ENCODE measurements around the gene NCBP2.

Gene NCBP2

GRCh38 chr3:196927571-196928453 lies 14.5 kb downstream of the NCBP2 start:
- H3K36me3 ChIP-seq (replicated peaks; ENCODE audit: low read depth, low read length) = peaks cover 23% of the 10 kb centered on the region
- H4K20me1 ChIP-seq (ENCODE audit: insufficient read depth, low read length) = no peaks in the 10 kb centered on the region
- H2AFZ ChIP-seq (ENCODE audit: low read depth, low read length) = no peak overlapping the region
- H3K4me1 ChIP-seq (ENCODE audit: low read length) = no peaks in the 10 kb centered on the region; the same call in 1 of the 2 replicates
- no peak overlapping the region for H3K27ac ChIP-seq (ENCODE audit: low read length)
- TF ChIP-seq EZH2phosphoT487 (IDR thresholded peaks at IDR 0.05; ENCODE audit: low read depth) = no peak
- TF ChIP-seq CTCF (IDR thresholded peaks at IDR 0.05; ENCODE audit: low read depth, low read length) = no peak
- no peak overlapping the region for H3K4me2 ChIP-seq (ENCODE audit: low read length)
- no peaks in the 10 kb centered on the region for H3K9me3 ChIP-seq (ENCODE audit: insufficient read depth, low read length)
- no peaks in the 10 kb centered on the region for H3K79me2 ChIP-seq (ENCODE audit: low read length)
- H3K4me3 ChIP-seq (ENCODE audit: low read length) = no peak overlapping the region
- H3K9ac ChIP-seq (ENCODE audit: low read length) = no peak overlapping the region
- H3K27me3 ChIP-seq (ENCODE audit: low read depth, low read length) = no peaks in the 10 kb centered on the region

GRCh38 chr3:196920733-196921132 lies 21.6 kb downstream of the NCBP2 start:
- H3K27me3 ChIP-seq (ENCODE audit: low read depth, low read length) = no peaks in the 10 kb centered on the region
- no peak overlapping the region for H2AFZ ChIP-seq (ENCODE audit: low read depth, low read length)
- H3K9ac ChIP-seq (ENCODE audit: low read length) = no peak overlapping the region
- H3K27ac ChIP-seq (ENCODE audit: low read length) = no peak overlapping the region
- TF ChIP-seq CTCF (IDR thresholded peaks at IDR 0.05; ENCODE audit: low read depth, low read length) (no peak), EZH2phosphoT487 (IDR thresholded peaks at IDR 0.05; ENCODE audit: low read depth) (no peak)
- peak overlapping the region; percentile 41 for H3K4me2 ChIP-seq (ENCODE audit: low read length)
- H4K20me1 ChIP-seq (ENCODE audit: insufficient read depth, low read length) = no peaks in the 10 kb centered on the region
- no peaks in the 10 kb centered on the region for H3K79me2 ChIP-seq (ENCODE audit: low read length)
- peaks cover 11% of the 10 kb centered on the region for H3K4me1 ChIP-seq (ENCODE audit: low read length)
- no peak overlapping the region for H3K4me3 ChIP-seq (ENCODE audit: low read length)
- H3K36me3 ChIP-seq (replicated peaks; ENCODE audit: low read depth, low read length) = peaks cover 22% of the 10 kb centered on the region
- H3K9me3 ChIP-seq (ENCODE audit: insufficient read depth, low read length) = no peaks in the 10 kb centered on the region; the same call in 1 of the 2 replicates

- no peak overlapping the region for H3K27ac ChIP-seq (ENCODE audit: low read length)
- H3K9ac ChIP-seq (ENCODE audit: low read length) = no peak overlapping the region
- H3K4me2 ChIP-seq (ENCODE audit: low read length) = no peak overlapping the region
- no peaks in the 10 kb centered on the region for H3K79me2 ChIP-seq (ENCODE audit: low read length)
- H2AFZ ChIP-seq (ENCODE audit: low read depth, low read length) = no peak overlapping the region
- no peak overlapping the region for H3K4me3 ChIP-seq (ENCODE audit: low read length)
- H3K27me3 ChIP-seq (ENCODE audit: low read depth, low read length) = no peaks in the 10 kb centered on the region
- peaks cover 11% of the 10 kb centered on the region for H3K4me1 ChIP-seq (ENCODE audit: low read length)
- H3K9me3 ChIP-seq (ENCODE audit: insufficient read depth, low read length) = no peaks in the 10 kb centered on the region; the same call in 1 of the 2 replicates
- peaks cover 32% of the 10 kb centered on the region for H3K36me3 ChIP-seq (replicated peaks; ENCODE audit: low read depth, low read length)
- H4K20me1 ChIP-seq (ENCODE audit: insufficient read depth, low read length) = no peaks in the 10 kb centered on the region
- TF ChIP-seq CTCF (IDR thresholded peaks at IDR 0.05; ENCODE audit: low read depth, low read length) = no peak
- TF ChIP-seq EZH2phosphoT487 (IDR thresholded peaks at IDR 0.05; ENCODE audit: low read depth) = no peak
Measured at GRCh38 chr3:196918968-196919367, 23.4 kb downstream of the NCBP2 start.

DNA sequence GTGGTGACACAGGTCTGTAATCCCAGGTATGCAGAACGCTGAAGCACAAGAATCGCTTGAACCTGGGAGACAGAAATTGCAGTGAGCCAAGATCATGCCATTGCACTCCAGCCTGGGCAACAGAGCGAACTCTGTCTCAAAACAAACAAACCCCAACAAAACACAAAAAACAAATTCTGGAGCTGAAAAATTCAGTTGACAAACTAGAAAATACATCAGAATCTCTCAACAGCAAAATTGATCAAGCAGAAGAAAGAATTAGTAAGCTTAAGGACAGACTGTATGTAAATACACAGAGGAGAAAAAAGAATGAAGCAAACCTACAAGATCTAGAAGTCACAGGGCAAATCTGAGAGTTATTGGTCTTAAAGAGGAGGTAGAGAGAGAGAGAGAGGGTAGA lies 25.3 kb downstream of the NCBP2 start:
- peaks cover 26% of the 10 kb centered on the region for H3K36me3 ChIP-seq (replicated peaks; ENCODE audit: low read depth, low read length)
- peaks cover 11% of the 10 kb centered on the region for H3K4me1 ChIP-seq (ENCODE audit: low read length)
- no peaks in the 10 kb centered on the region for H3K79me2 ChIP-seq (ENCODE audit: low read length)
- no peaks in the 10 kb centered on the region for H4K20me1 ChIP-seq (ENCODE audit: insufficient read depth, low read length)
- no peaks in the 10 kb centered on the region; the same call in 1 of the 2 replicates for H3K9me3 ChIP-seq (ENCODE audit: insufficient read depth, low read length)
- no peak overlapping the region for H3K4me2 ChIP-seq (ENCODE audit: low read length)
- H3K4me3 ChIP-seq (ENCODE audit: low read length) = no peak overlapping the region
- H3K27ac ChIP-seq (ENCODE audit: low read length) = no peak overlapping the region
- no peak overlapping the region for H2AFZ ChIP-seq (ENCODE audit: low read depth, low read length)
- no peak for TF ChIP-seq CTCF (IDR thresholded peaks at IDR 0.05; ENCODE audit: low read depth, low read length)
- TF ChIP-seq EZH2phosphoT487 (IDR thresholded peaks at IDR 0.05; ENCODE audit: low read depth) = no peak
- no peaks in the 10 kb centered on the region for H3K27me3 ChIP-seq (ENCODE audit: low read depth, low read length)
- no peak overlapping the region for H3K9ac ChIP-seq (ENCODE audit: low read length)

Data from OCI-LY3 (cell line).